ENCODE data around the gene BEND7. TPM values are rescaled to one million over a fixed set of nuclear protein-coding genes. Genes with fewer than 3 reads are reported as not detected.

The BEND7 gene
- total and polyA plus RNA-seq, 7 donors = 6.1 to 27.6 (median 21.6) TPM

- DNase-seq (no peak), ATAC-seq (no peak)
- Histone ChIP-seq H3K4me3 (no peak overlapping the region), H3K27me3 (ENCODE audit: insufficient read depth in 3 of 3, low read length in 2 of 3) (no peaks in the 10 kb centered on the region), H3K27ac (no peak overlapping the region), H3K9me3 (no peaks in the 10 kb centered on the region), H3K36me3 (ENCODE audit: insufficient read depth in 1 of 2, low read depth in 1 of 2) (peaks cover 0 to 44% of the 10 kb centered on the region in 2 donors), H3K4me1 (no peaks in the 10 kb centered on the region)
- no peak for TF ChIP-seq CTCF (IDR thresholded peaks at IDR 0.05)
- intact Hi-C loops (cut with DNase I) = no loop called here
- 98% methylated on average over 26 of the region's 26 CpGs for WGBS, 3 donors
Measured at GRCh38 chr10:13473986-13474385, 54.8 kb downstream of the BEND7 start.

GRCh38 chr10:13472359-13472758, 56.5 kb downstream of the BEND7 start:
- 97 to 98% (median 98%) methylated on average over 19 of the region's 19 CpGs for WGBS, 3 donors
- H3K4me1 ChIP-seq = no peaks in the 10 kb centered on the region
- no peak for TF ChIP-seq CTCF (IDR thresholded peaks at IDR 0.05)
- H3K36me3 ChIP-seq (ENCODE audit: insufficient read depth in 1 of 2, low read depth in 1 of 2) = peaks cover 0 to 36% of the 10 kb centered on the region in 2 donors
- H3K27me3 ChIP-seq (ENCODE audit: insufficient read depth in 3 of 3, low read length in 2 of 3) = no peaks in the 10 kb centered on the region
- intact Hi-C loops (cut with DNase I) = no loop called here
- H3K9me3 ChIP-seq = no peaks in the 10 kb centered on the region
- DNase-seq (no peak), ATAC-seq (no peak)
- no peak overlapping the region for H3K4me3 ChIP-seq
- no peak overlapping the region for H3K27ac ChIP-seq

GRCh38 chr10:13470270-13470669, 58.5 kb downstream of the BEND7 start:
- H3K36me3 ChIP-seq (ENCODE audit: insufficient read depth in 1 of 2, low read depth in 1 of 2) = peaks cover 0 to 23% of the 10 kb centered on the region in 2 donors
- 76 to 88% (median 84%) methylated on average over 3 of the region's 3 CpGs for WGBS, 3 donors
- H3K27me3 ChIP-seq (ENCODE audit: insufficient read depth in 3 of 3, low read length in 2 of 3) = no peaks in the 10 kb centered on the region
- H3K4me1 ChIP-seq = no peaks in the 10 kb centered on the region
- TF ChIP-seq CTCF (IDR thresholded peaks at IDR 0.05) = no peak
- no peak for DNase-seq
- no peak for ATAC-seq
- intact Hi-C loops (cut with DNase I) = no loop called here
- H3K4me3 ChIP-seq = no peak overlapping the region
- no peaks in the 10 kb centered on the region for H3K9me3 ChIP-seq
- no peak overlapping the region for H3K27ac ChIP-seq

- Histone ChIP-seq H3K27me3 (ENCODE audit: insufficient read depth in 3 of 3, low read length in 2 of 3) (no peaks in the 10 kb centered on the region), H3K27ac (no peak overlapping the region), H3K9me3 (no peaks in the 10 kb centered on the region), H3K4me1 (no peaks in the 10 kb centered on the region), H3K4me3 (no peak overlapping the region), H3K36me3 (ENCODE audit: insufficient read depth in 1 of 2, low read depth in 1 of 2) (peaks cover 0 to 26% of the 10 kb centered on the region in 2 donors)
- TF ChIP-seq CTCF (IDR thresholded peaks at IDR 0.05) = no peak
- no peak for DNase-seq
- intact Hi-C loops (cut with DNase I) = no loop called here
- ATAC-seq = no peak
Measured at GRCh38 chr10:13462551-13462950, 66.3 kb downstream of the BEND7 start.

- Histone ChIP-seq H3K27me3 (ENCODE audit: insufficient read depth in 3 of 3, low read length in 2 of 3) (no peaks in the 10 kb centered on the region), H3K9me3 (no peaks in the 10 kb centered on the region), H3K4me1 (no peaks in the 10 kb centered on the region), H3K27ac (no peak overlapping the region), H3K36me3 (ENCODE audit: insufficient read depth in 1 of 2, low read depth in 1 of 2) (peaks cover 0 to 19% of the 10 kb centered on the region in 2 donors), H3K4me3 (no peak overlapping the region)
- no peak for TF ChIP-seq CTCF (IDR thresholded peaks at IDR 0.05)
- ATAC-seq (no peak), DNase-seq (no peak)
- intact Hi-C loops (cut with DNase I) = no loop called here
- WGBS, 3 donors = 90 to 96% (median 94%) methylated on average over 4 of the region's 4 CpGs
Measured at GRCh38 chr10:13458687-13459012, 70.2 kb downstream of the BEND7 start.

Measured in psoas muscle (tissue), 8 donors.